ENCODE results near the gene FKBP10.
"Not testable (repeated sequence)": the region's sequence is repeated elsewhere in the genome, so short reads cannot be mapped to it uniquely, and the experiment has no call there.

FKBP10 gene

DNA sequence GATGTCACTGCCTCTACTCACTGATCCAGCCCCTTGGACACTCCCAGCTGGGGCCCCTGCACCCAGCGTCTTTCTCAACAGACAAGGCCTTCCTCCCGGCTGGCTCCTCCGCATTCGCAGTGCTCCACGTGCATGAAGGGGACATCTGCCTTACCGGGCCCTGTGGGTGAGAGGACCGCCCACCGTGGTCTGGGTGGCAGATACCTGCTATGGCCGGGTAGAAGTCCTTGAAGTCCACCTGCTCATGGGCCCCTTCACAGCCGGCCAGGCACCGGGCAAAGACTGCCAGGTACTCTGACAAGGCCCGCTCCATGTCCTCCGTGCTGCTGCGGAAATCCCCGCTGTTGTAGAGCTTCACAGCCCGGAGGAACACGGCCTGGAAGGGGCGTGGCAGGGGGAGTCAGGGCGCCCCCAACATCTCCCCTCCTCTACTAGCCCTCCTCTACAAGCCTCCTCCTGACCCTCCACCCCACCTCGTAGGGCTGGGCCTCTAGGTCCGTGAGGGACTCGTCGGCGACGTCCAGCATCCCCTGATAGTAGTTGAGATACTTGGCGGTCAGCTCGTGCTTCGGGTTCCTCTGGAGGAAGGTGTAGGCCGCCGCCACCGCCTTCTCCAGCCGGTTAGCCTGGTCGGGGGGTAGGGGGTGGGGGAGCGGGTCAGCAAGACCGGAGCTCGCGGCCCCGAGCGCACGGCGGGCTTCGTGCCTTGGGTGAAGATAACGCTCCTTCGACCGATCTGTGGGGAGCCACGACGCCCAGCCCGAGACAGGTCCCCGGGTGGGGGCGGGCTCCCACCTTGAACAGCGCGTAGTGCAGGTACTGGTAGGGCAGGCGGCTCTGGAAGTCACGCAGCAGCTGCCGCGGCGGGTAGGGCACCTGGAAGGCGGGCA lies 1.9 kb upstream of the FKBP10 start:
- DNase-seq (ENCODE audit: low spot score), result no peak

DNA sequence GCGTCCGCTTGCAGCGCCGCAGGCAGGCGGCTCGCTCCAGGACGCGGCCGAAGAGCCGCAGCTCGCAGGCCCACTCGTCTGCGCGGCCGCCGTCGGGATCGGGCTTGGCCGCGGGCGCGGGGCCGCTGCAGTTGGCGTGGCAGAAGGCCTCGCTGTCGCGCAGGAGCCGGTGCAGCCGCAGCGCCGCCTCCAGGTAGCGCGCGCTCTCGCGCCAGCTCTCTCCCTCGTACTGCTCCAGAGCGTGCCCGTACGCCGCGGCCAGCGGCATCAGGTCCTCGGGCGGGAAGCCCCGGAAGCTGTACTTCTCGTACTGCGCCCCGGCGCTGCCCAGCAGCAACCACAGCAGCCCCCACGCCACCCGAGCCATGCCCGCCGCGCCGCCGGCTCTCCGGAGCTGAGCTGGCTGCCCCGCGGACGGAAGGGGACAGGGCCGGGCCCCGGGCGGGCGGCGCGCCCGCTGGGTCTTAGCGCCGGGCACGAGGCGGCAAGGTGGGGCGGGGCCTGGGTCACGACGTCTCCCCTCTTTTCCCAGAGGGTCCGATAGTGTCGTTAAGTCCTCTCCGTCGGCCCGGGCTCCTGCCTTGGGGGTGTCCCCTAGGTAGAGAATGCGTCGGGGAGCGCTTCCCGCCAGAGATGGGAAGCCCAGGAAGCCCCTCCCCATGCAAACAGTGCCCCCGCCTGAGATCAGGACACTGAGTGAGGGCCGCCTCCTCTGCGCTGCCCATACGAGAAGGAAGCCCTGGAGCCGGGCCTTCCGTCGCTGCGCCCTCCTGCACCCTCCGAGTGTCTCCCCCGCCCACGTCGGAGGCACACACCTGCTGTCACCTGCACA lies 1.0 kb upstream of the FKBP10 start, which contains the start of gene P3H4:
Gene P3H4, minus strand, starts transcription at position 401 of the 832 bp plus-strand sequence. Its CDS starts 34 bp downstream, at position 367.
- peak; percentile 60 for DNase-seq (ENCODE audit: low spot score)

DNA sequence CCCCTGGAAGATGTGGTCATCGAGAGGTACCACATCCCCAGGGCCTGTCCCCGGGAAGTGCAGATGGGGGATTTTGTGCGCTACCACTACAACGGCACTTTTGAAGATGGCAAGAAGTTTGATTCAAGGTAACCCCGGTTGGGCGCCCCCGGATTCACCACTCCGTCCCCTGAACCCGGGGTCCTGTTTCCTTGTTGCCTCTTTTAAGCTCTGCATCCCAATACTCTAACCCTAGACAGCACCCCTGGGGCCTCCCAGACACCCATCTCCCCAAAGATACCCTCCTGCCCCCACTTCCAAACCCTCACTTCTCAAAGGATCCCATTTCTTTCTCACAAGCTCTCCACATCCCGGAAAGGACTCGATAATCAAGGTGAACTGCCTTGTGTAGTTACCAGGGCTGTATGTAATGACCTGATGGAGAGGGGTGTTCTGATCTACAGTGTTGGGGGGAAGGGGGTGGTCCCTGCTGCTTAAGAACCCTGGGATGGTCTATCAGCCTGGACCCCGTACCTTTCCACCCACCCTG lies 412 bp downstream of the FKBP10 start:
- no peak for DNase-seq (ENCODE audit: low spot score)

DNA sequence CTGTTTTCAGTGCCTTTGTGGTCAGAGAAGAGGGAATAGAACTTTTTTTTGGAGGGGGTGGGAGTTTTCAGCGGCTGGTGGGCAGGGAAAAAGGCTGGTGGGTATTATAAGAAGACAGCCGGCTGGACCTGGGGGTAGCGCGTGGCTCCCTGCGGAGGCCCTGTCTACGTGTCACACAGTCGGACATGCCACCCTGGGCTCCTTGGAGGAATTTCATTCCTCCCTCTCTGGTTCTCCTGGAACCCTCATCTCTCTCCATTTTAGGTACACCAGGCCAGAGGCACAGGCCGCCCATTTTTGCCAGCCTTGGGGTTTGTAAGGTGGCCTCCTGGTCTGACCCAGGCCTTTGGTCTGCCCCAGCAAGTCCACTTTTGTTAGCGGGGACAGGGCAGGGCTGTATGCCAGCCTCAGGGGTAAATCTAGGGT lies 908 bp downstream of the FKBP10 start:
- DNase-seq (ENCODE audit: low spot score), result no peak

DNA sequence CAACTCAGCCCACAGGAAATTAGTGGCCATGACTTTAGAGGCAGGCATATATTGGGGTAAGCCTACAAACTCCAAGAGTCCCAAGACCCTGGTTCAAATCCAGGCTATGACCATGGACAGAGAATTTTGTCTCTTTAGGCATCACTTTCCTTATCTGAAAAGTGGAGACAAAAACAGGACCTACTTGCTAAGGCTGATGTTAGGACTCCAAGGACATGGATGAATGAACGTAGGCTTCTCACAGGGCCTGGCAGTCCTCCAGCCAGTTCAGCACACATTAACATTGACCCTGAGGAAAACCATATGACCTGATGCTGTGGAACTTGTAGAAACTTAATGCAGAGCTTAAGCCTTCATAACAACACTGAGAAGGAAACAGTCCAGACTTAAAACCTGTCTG lies 1.4 kb downstream of the FKBP10 start:
- DNase-seq (ENCODE audit: low spot score), result no peak

DNA sequence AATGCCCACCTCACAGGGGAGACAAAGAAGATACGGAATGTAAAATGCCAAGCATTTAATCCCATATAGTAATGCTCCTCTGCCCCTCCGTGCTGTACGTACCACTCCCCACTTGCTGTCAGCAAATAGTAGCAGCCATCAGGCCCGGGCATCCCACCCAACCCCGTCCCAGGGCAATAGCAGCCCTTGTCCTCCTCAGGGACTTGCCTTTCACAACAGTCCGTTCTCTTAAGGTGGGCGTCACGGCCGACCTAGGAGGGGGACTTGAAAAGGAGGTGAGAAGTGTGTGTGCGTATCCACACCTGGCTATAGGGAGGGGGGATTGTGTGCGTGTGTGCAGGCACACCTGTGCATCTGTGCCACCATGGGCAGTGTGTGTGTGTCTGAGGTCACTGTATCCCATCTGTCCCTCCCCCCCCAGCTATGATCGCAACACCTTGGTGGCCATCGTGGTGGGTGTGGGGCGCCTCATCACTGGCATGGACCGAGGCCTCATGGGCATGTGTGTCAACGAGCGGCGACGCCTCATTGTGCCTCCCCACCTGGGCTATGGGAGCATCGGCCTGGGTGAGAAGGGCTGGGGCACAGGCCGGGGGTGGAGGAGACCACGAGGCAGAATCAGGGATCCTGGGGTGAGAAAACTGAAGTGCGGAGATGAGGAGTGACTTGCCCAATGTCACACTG lies 4.0 kb downstream of the FKBP10 start:
- no peak for DNase-seq (ENCODE audit: low spot score)

DNA sequence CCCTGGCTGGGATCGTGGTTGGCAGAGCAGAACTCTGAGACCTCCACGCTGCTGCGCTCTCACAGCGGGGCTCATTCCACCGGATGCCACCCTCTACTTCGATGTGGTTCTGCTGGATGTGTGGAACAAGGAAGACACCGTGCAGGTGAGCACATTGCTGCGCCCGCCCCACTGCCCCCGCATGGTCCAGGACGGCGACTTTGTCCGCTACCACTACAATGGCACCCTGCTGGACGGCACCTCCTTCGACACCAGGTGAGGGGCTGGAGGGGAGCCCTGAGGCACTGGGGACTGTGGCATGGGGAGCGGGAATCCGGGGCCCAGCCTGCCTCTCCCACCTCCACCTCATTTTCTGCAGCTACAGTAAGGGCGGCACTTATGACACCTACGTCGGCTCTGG lies 5.2 kb downstream of the FKBP10 start:
- DNase-seq (ENCODE audit: low spot score), result no peak

GRCh38 chr17:41821776-41822175 lies 9.0 kb downstream of the FKBP10 start:
- no peak for DNase-seq (ENCODE audit: low spot score)

GRCh38 chr17:41822216-41823140 lies 9.7 kb downstream of the FKBP10 start:
- no peak for DNase-seq (ENCODE audit: low spot score)

GRCh38 chr17:41823141-41823524 lies 10.3 kb downstream of the FKBP10 start:
- DNase-seq (ENCODE audit: low spot score), result no peak

- DNase-seq (ENCODE audit: low spot score), result no peak
Observed at GRCh38 chr17:41823580-41823979, 10.8 kb downstream of the FKBP10 start.

- DNase-seq (ENCODE audit: low spot score), result no peak
Observed at GRCh38 chr17:41824086-41824485, 11.3 kb downstream of the FKBP10 start.

DNA sequence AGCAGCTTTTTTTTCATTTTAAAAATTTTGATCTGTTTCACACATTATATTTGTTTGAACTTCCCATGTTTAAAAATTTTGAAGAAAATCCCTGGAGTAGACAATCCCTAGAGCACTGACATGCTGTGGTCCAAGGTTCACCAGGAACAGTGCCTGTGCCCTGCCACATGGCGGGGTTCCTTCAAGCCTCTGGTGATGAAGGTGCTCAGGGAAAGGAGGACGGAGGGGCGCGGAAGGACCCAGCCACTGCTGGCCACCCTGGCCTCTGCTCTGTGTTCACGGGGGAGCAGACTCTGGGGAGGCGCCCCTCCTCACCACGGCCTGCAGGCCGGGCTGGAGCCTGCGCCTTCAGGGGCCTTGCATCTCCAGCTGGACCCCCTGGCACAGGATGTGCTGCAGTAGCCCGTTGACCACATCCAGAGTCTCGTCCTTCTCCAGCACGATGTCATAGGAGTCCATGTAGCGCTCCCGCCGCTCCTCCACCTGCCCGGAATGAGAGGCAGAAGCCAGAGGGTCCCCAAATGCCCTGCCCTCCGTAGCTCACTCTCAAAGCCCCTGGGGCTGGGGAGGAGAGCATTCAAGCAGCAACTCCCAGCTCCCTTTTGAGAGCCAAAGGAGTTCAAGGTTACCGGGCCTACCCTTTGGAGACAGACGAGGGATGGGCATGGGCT lies 12.5 kb downstream of the FKBP10 start:
- no peak for DNase-seq (ENCODE audit: low spot score)

DNA sequence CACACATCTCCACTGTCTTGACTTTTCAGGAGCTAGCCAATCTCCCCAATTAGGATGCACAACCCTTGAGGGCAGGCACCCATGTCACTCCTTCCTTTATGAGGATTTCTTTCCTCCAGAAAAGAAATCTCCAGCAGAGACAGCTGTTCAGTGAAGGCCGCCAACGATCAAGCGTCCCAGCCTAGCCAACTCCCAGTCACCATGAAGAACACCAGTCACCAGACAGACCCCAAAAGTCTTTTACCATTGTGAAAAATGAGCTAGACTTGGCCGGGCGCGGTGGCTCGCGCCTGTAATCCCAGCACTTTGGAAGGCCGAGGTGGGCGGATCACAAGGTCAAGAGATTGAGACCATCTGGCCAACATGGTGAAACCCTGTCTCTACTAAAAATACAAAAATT lies 17.2 kb downstream of the FKBP10 start:
- not testable (repeated sequence) for DNase-seq (ENCODE audit: low spot score)

- DNase-seq (ENCODE audit: low spot score), result no peak
Observed at GRCh38 chr17:41835214-41835799, 22.5 kb downstream of the FKBP10 start.

DNA sequence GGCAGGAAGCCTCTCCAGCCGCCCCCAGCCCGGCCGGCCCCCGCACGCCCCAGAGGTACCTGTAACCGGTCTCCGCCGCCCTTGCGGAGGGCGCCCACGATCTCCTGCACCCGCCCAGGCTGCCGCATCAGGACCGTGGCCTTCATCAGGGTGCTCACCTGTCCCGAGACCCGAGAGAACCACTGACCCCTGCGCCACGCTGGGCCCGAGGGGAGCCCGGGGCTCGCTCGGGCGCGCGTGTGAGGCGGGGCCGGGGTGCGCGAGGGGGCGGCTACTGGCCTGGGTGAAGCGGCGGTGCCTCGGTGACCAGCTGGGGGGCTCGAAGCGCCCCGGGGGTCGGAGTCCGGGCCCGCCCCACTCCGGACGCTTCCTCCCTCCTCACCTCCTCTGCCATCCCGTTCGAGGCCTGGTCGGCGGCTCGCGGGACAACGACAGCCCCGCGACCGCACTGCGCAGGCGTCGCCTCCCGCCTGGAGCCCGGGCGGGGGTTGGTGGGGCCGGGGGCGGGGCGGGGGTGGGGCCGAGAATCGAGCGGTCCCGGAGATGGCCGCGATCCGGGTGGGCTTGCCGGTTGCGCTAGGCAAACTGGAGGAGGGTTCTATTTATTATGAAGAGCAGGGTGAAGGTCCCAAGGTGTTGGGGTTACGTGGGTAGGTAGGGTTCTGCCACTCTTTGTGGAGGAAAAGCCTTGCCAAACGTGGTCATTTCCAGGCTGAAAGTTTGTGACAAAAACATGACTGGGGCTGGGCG lies 23.2 kb downstream of the FKBP10 start, which contains the start of gene NT5C3B:
Gene NT5C3B, minus strand, starts transcription at position 433 of the 750 bp plus-strand sequence. Its CDS starts 39 bp downstream, at position 394.
- DNase-seq (ENCODE audit: low spot score), result peak; percentile 61

- DNase-seq (ENCODE audit: low spot score), result no peak
Observed at GRCh38 chr17:41836550-41837196, 23.9 kb downstream of the FKBP10 start.

DNA sequence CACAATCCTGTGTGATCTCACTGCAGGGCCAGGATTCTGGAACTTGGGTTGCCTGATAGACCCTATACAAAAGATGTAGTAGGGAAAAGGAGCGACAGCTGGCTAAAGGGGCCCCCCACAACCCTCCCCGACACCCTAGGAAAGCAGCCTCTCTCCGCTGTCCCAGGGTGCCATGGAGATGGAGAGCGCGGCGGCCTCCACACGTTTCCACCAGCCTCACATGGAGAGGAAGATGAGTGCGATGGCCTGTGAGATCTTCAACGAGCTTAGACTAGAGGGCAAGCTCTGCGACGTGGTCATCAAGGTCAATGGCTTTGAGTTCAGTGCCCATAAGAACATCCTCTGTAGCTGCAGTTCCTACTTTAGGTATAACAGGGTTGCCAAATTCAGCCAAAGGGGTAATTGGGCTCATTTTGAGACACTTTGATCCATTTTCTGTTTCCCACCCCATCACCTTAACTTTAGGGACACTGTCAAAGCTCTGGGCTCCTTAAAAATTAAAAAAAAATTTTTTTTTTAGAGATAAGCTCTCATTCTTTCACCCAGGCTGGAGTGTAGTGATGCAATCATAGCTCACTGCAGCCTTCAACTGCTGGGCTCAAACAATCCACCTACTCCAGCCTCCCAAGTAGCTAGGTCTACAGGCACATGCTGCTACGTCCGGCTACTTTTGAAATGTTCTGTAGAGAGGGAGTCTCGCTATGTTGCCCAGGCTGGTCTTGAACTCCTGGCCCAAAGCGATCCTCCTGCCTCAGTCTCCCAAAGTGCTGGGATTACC lies 25.1 kb downstream of the FKBP10 start, which contains the start of gene KLHL10:
Gene KLHL10, plus strand, starts transcription at position 65 of the 778 bp plus-strand sequence. Its CDS starts 108 bp downstream, at position 173.
- no peak for DNase-seq (ENCODE audit: low spot score)

Measured in COLO829 (cell line).